HepG2 (cell line): ENCODE data around the gene TSPAN9. TPM values are rescaled to one million over a fixed set of nuclear protein-coding genes. Genes with fewer than 3 reads are reported as not detected.

ENCODE experiments used
- ATAC-seq: fragments of 200-7000 bp; cut with Tn5 transposase; 3 replicates; pipeline ENCODE4 v1.9.1; 2020; ENCODE audit warnings: mild to moderate bottlenecking, moderate library complexity
- BruUV-seq: library from RNA; stranded (reverse); fragments of 400-500 nt; replicated peaks from 2 replicates; lab custom pipeline; 2021; lab: Mats Ljungman, UMichigan
- CTCF ChIA-PET: fragments of 300-600 bp; formaldehyde crosslinking; extraction: SDS; loops from one replicate; lab custom pipeline; 2021; ENCODE audit warnings: low total read pairs, inconsistent platforms, low intra/inter-chr PET ratio; lab: Yijun Ruan, JAX
- POLR2A ChIA-PET: fragments of 350-600 bp; sonication (Branson Sonifier 250); formaldehyde crosslinking; loops from one replicate; lab custom pipeline; 2020; ENCODE audit warnings: antibody characterized with exemption, inconsistent platforms; lab: Yijun Ruan, JAX
- DNase-seq: peaks from one replicate; pipeline ENCODE4 v3.0.0-alpha.2; 2015; ENCODE audit warnings: low spot score
- FAIRE-seq: peaks from 3 replicates; lab custom pipeline; 2011; peaks lifted over from hg19 to GRCh38; lab: Jason Lieb, UNC
- H2AFZ ChIP-seq: one replicate; pipeline ENCODE4 v1.6.1; 2011; ENCODE audit warnings: low read length, inconsistent platforms
- H3K27ac ChIP-seq: fragments of 300-600 bp; 3 replicates; pipeline ENCODE4 v1.8.0; 2011; ENCODE audit warnings: mixed run types, mild to moderate bottlenecking, mixed read lengths, low read length, inconsistent platforms; ENCODE audit not compliant: insufficient read depth; ENCODE audit errors: extremely low read length
- H3K27me3 ChIP-seq, 2 experiments: fragments of 200-600 bp in 1 of 2; 2 replicates in 1 of 2; 3 replicates in 1 of 2; pipeline versions ENCODE4 v1.6.0 to v1.8.0; 2011; ENCODE audit warnings: low read length in 2 of 2, mild to moderate bottlenecking in 2 of 2, moderate library complexity in 2 of 2, inconsistent platforms in 1 of 2; ENCODE audit not compliant: insufficient read depth in 2 of 2, control insufficient read depth in 1 of 2
- H3K36me3 ChIP-seq, 2 experiments: fragments of 200-600 bp in 1 of 2; replicated peaks in 1 of 2; 2 replicates in 1 of 2; 3 replicates in 1 of 2; pipeline versions ENCODE4 v1.5.1 to v1.8.0; 2011; ENCODE audit warnings: low read length in 2 of 2, inconsistent platforms in 1 of 2; ENCODE audit not compliant: insufficient read depth in 2 of 2, control insufficient read depth in 1 of 2
- H3K4me1 ChIP-seq: 2 replicates; pipeline ENCODE4 v1.5.1; 2012; ENCODE audit warnings: low read length, inconsistent platforms; ENCODE audit not compliant: insufficient read depth
- H3K4me2 ChIP-seq: 2 replicates; pipeline ENCODE4 v1.6.0; 2011; ENCODE audit warnings: low read depth, low read length, inconsistent platforms
- H3K4me3 ChIP-seq, 3 experiments: fragments of 200-600 bp in 1 of 3; sonication (generic), shearing (Covaris generic) in 1 of 3; replicated peaks in 1 of 3; 2 replicates each; pipeline ENCODE4 v1.5.1; 2011 to 2016; ENCODE audit warnings: low read length in 3 of 3, inconsistent platforms in 2 of 3, low read depth in 2 of 3, mild to moderate bottlenecking in 2 of 3, control low read depth in 1 of 3, mixed read lengths in 1 of 3; ENCODE audit not compliant: insufficient read depth in 1 of 3
- H3K79me2 ChIP-seq: one replicate; pipeline ENCODE4 v1.6.1; 2011; ENCODE audit warnings: low read length, inconsistent platforms; ENCODE audit not compliant: insufficient read depth
- H3K9ac ChIP-seq: 2 replicates; pipeline ENCODE4 v1.6.0; 2011; ENCODE audit warnings: mild to moderate bottlenecking, low read depth, low read length, inconsistent platforms; ENCODE audit not compliant: insufficient read depth
- H3K9me3 ChIP-seq: 2 replicates; pipeline ENCODE4 v1.5.1; 2012; ENCODE audit warnings: mild to moderate bottlenecking, low read length
- H4K20me1 ChIP-seq: 2 replicates; pipeline ENCODE4 v1.6.0; 2011; ENCODE audit warnings: inconsistent platforms, mild to moderate bottlenecking, low read length, moderate library complexity; ENCODE audit not compliant: insufficient read depth
- AGO2 ChIP-seq: fragments of 200-400 bp; formaldehyde crosslinking; optimal IDR thresholded peaks from 2 replicates; pipeline ENCODE3; 2017; ENCODE audit warnings: mild to moderate bottlenecking, low read depth, low read length, moderate library complexity
- GABPB1 ChIP-seq: IDR thresholded peaks from 2 replicates; pipeline ENCODE4 v1.6.1; 2016; ENCODE audit warnings: mild to moderate bottlenecking, missing genetic modification reagents, moderate library complexity, missing compliant biosample characterization
- HMG20A ChIP-seq: IDR thresholded peaks from 2 replicates; pipeline ENCODE4 v1.6.1; 2016; ENCODE audit warnings: borderline replicate concordance
- MED1 ChIP-seq: sonication (generic); formaldehyde crosslinking; IDR thresholded peaks from 2 replicates; pipeline ENCODE4 v1.4.0; 2020; ENCODE audit warnings: missing genetic modification reagents
- MXD1 ChIP-seq: sonication (generic); formaldehyde crosslinking; IDR thresholded peaks from 2 replicates; pipeline ENCODE4 v1.4.0; 2020; ENCODE audit warnings: mild to moderate bottlenecking, missing genetic modification reagents
- POLR2AphosphoS2 ChIP-seq: IDR thresholded peaks from 2 replicates; pipeline ENCODE4 v1.6.1; 2011; ENCODE audit warnings: low read depth, low read length, improper control_type of control experiment
- REPIN1 ChIP-seq: sonication (generic); formaldehyde crosslinking; IDR thresholded peaks from 2 replicates; pipeline ENCODE4 v1.8.0; 2022; ENCODE audit warnings: missing genetic modification reagents, low read depth, mild to moderate bottlenecking, borderline replicate concordance
- ZNF777 ChIP-seq: sonication (generic); formaldehyde crosslinking; IDR thresholded peaks from 2 replicates; pipeline ENCODE4 v1.4.0; 2020; ENCODE audit warnings: missing genetic modification reagents
- ZNF841 ChIP-seq: sonication (generic); formaldehyde crosslinking; IDR thresholded peaks from 2 replicates; pipeline ENCODE4 v1.8.1; 2023; ENCODE audit warnings: missing genetic modification reagents, borderline replicate concordance
- WGBS: methylation state at CpG from one replicate; pipeline ENCODE4 v1.1.6; 2017; ENCODE audit warnings: low lambda C conversion rate; 5-methylcytosine and 5-hydroxymethylcytosine counted together
- in situ Hi-C: cut with HindIII; loops from 2 replicates; pipeline ENCODE4 v1.10.0; 2017; ENCODE audit warnings: low pct_unique_long_range_greater_than_20kb; ENCODE audit not compliant: extremely low pct_ligation_motif_present
- intact Hi-C: fragments of 100-400 bp; cut with micrococcal nuclease; formaldehyde crosslinking; loops from one replicate; pipeline ENCODE4 v1.10.0; 2022; ENCODE audit not compliant: unreplicated experiment
- polyA plus RNA-seq, 8 experiments: library from polyadenylated mRNA; depleted of rRNA in 3 of 8; stranded (reverse) in 7 of 8; unstranded in 1 of 8; fragments of >200 nt; fragmentation: Illumina TruSeq in 4 of 8; extraction: Trizol in 4 of 8; gene quantifications; 2 replicates each; pipeline versions ENCODE4 v1.2.1 to v1.2.3, GENCODE V29; 2011 to 2016; ENCODE audit warnings: low read depth in 4 of 8, missing spikeins in 1 of 8, mixed read lengths in 1 of 8; ENCODE audit not compliant: insufficient read depth in 1 of 8
- total RNA-seq, 5 experiments: library from RNA; depleted of rRNA; stranded (reverse); fragments of >200 nt; fragmentation: Illumina TruSeq; extraction: Trizol; gene quantifications; 2 replicates each; pipeline ENCODE4 v1.2.3, GENCODE V29; 2016; ENCODE audit warnings: low read depth in 1 of 5

Gene TSPAN9
- total and polyA plus RNA-seq, 2 of the 13 experiments (the other 11 are each of a cell fraction or from before 2014, with no cell fraction given) = 18.1 to 42.3 TPM

- Histone ChIP-seq H3K4me2 (no peak overlapping the region), H3K9ac (no peak overlapping the region), H3K79me2 (no peaks in the 10 kb centered on the region), H3K4me1 (no peaks in the 10 kb centered on the region), H3K36me3 (no peaks in the 10 kb centered on the region), H3K4me3 (no peak overlapping the region), H4K20me1 (no peaks in the 10 kb centered on the region), H3K27ac (no peak overlapping the region), H3K27me3 (peaks cover 2 to 32% of the 10 kb centered on the region in 2 experiments; a peak in 3 of 5 replicates), H3K9me3 (no peaks in the 10 kb centered on the region), H2AFZ (no peak overlapping the region)
- POLR2A ChIA-PET = no interaction called here
- in situ Hi-C loops (loop anchor here (10.0 kb wide), 2 partner anchors 480 to 510 kb away; no protein-coding TSS in a partner anchor), intact Hi-C loops (no loop called here)
- WGBS = 59% methylated on average over 11 of the region's 15 CpGs
- TF ChIP-seq AGO2 (peak; percentile 34), ZNF841 (CRISPR knock-in tag) (no peak)
- no TSS peak for BruUV-seq
- no peak for ATAC-seq
- no peak for FAIRE-seq
- no peak for DNase-seq
- CTCF ChIA-PET = no interaction called here
Observed at GRCh38 chr12:3294481-3294911, 217.3 kb downstream of the TSPAN9 start.

- POLR2A ChIA-PET = no interaction called here
- Histone ChIP-seq H4K20me1 (no peaks in the 10 kb centered on the region; the same call in 1 of the 2 replicates), H3K9me3 (no peaks in the 10 kb centered on the region), H3K27ac (no peak overlapping the region), H3K27me3 (peaks cover 2 to 32% of the 10 kb centered on the region in 2 experiments; a peak in 3 of 5 replicates), H3K36me3 (no peaks in the 10 kb centered on the region), H3K4me3 (no peak overlapping the region), H3K4me1 (peaks cover 3% of the 10 kb centered on the region), H3K9ac (no peak overlapping the region), H2AFZ (no peak overlapping the region), H3K79me2 (no peaks in the 10 kb centered on the region), H3K4me2 (no peak overlapping the region)
- no peak for DNase-seq
- BruUV-seq = no TSS peak
- intact Hi-C loops = no loop called here
- no CpG with 5 or more reads among the region's 8 CpGs for WGBS
- CTCF ChIA-PET = no interaction called here
- no peak for FAIRE-seq
- TF ChIP-seq MXD1 (CRISPR knock-in tag) (no peak), MED1 (no peak), HMG20A (no peak), ZNF777 (no peak), REPIN1 (CRISPR knock-in tag) (no peak), GABPB1 (CRISPR knock-in tag) (no peak), POLR2AphosphoS2 (no peak)
- in situ Hi-C loops = loop anchor here (10.0 kb wide), 2 partner anchors 480 to 510 kb away; no protein-coding TSS in a partner anchor
- no peak for ATAC-seq
Observed at GRCh38 chr12:3295225-3295624, 218.0 kb downstream of the TSPAN9 start.
